ENCODE data around the gene ABHD5.

Gene ABHD5

GRCh38 chr3:43759297-43759782, 68.6 kb downstream of the ABHD5 start:
- no peak for DNase-seq

DNA sequence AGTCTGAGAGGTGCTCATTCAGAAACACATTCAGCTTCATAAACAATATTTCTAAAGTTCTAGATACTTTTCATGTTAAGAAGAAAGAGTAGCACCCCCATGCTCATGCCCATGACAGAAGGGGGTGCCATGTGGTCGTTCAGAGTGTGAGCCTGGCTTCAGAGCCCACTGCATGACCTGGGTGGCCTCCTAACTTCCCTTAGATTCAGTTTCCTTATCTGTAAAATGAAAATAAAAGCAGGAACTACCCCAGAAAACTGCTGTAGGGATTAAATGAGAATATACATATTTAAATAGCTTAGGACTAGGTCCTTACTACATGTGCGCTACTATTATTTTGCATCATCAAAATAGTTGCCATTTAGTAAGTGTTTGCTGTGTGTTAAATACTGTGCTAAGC, 69.2 kb downstream of the ABHD5 start:
- DNase-seq: no peak

DNA sequence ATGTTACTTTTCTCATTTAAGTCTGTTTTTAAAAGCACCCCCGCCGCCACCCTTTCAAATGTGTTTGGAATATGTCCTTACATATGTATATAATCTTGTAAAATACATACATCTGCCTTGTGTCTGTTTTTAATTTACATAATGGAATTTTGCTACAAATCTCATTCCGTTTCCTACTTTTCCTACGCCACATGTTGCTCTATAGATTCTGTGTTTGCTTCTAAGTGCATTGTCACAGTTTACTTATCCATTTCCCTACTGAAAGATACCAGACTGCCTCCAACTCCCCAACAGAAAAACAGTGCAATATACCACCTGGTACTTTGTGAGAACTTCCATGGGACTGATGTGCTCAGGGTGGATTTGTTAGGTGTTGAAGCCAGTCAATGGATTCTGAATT, 70.2 kb downstream of the ABHD5 start:
- no peak for DNase-seq

- no peak for DNase-seq
Measured at GRCh38 chr3:43762451-43762850, 71.7 kb downstream of the ABHD5 start.

- DNase-seq: no peak
Measured at GRCh38 chr3:43764056-43764455, 73.3 kb downstream of the ABHD5 start.

- no peak for DNase-seq
Measured at GRCh38 chr3:43764471-43764870, 73.7 kb downstream of the ABHD5 start.

GRCh38 chr3:43765521-43765971, 74.8 kb downstream of the ABHD5 start:
- DNase-seq: no peak

DNA sequence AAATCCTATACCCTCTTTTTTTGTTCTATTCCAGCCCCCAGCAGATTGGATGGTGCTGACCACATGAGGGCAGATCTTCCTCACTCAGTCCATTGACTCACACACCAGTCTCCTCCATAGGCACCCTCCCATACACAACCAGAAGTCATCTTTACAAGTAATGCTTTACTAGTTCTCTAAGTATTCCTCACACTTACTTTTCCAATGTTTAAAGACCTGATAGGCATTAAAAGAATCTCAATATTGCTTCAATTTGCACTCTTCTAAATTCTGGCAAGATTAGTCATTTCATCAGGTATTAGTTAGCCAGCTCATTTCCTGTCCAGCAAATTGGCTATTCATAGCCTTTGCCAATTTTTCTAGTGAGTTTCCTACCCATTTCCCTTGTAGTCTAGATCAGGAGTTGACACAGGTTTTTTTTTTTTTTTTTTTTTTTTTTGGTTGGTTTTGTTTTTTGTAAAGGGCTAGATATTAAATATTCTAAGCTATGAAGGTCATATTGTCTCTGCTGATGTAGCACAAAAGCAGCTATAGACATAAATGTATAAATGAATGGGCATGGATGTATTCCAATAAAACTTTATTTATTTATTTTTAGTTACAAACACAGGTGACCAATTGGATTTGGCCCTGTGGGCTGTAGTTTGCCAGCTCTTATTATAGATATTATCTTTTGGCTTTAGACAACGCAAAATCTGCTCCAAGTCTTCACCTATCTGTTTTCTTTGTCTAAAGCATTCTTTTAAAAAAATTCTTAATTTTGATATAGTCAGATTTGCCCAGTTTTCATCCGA, 76.1 kb downstream of the ABHD5 start:
- DNase-seq: no peak

DNA sequence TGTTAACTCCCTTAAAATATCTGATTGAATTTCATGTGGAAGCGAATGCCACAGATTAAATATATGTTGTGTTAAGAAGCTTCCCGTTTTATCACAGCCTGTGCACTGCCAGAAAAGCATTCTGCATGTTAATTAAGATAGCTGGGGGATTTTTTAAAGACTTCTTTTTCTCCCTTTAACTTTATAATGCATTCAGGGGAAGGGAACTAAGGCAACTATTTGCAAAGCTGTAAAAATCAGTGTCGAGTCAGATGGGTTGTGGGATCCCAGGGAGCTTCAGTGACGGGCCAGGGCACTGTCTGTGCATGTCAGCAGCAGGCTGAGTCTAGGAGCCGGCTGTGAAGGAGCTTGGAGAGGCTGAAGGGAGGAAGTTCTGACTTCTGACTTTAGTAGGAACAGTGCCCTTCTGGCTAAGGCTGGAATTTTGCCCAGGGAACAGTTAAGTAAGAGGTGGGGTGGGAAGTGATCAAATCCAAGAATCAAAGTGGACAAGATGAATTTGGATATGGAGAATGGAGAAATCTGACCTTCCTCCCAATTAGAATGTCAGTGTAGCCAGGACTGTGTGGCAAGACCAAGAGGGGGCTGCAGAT, 77.7 kb downstream of the ABHD5 start:
- no peak for DNase-seq

- peak; percentile 53 for DNase-seq
Measured at GRCh38 chr3:43769097-43769884, 78.6 kb downstream of the ABHD5 start.

GRCh38 chr3:43769885-43770425, 79.2 kb downstream of the ABHD5 start:
- no peak for DNase-seq

- DNase-seq: no peak
Measured at GRCh38 chr3:43770426-43771103, 79.8 kb downstream of the ABHD5 start.

DNA sequence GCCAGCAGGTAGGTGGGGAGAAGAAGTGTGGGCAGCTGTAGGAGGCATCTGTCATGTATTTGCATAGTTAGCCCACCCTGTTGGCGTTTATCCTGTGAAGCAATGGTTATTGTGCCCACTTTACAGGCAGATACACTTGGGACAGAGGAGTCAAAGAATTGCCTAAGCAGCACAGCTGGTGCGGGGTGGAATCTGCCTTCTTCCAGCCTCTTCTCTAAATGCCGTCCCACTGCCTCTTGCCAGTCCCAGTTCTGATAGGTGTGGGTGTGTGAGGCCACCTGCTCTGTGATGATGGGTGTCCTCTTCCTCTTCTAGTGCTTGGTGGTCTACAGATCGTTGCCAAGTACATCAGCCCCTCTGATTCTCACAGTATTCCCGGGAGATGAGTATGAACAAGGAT, 80.9 kb downstream of the ABHD5 start:
- DNase-seq: no peak

GRCh38 chr3:43773273-43774094, 82.7 kb downstream of the ABHD5 start:
- DNase-seq: no peak

GRCh38 chr3:43774799-43775198, 84.1 kb downstream of the ABHD5 start:
- no peak for DNase-seq

- no peak for DNase-seq
Measured at GRCh38 chr3:43776101-43776500, 85.4 kb downstream of the ABHD5 start.

- no peak for DNase-seq
Measured at GRCh38 chr3:43779850-43780249, 89.1 kb downstream of the ABHD5 start.

- DNase-seq: no peak
Measured at GRCh38 chr3:43782541-43782940, 91.8 kb downstream of the ABHD5 start.
